ENCODE measurements around the gene FLNB.

FLNB gene

GRCh38 chr3:58135712-58136543 lies 127.7 kb downstream of the FLNB start:
- no peak for TF ChIP-seq SIN3A (IDR thresholded peaks at IDR 0.05; ENCODE audit: borderline replicate concordance, insufficient read depth, low read length)
- TF ChIP-seq TAF1 (IDR thresholded peaks at IDR 0.05; ENCODE audit: borderline replicate concordance, insufficient read depth, low read length): no peak
- TF ChIP-seq FOXP2 (optimal IDR thresholded peaks at IDR 0.05; ENCODE audit: borderline replicate concordance, extremely low read depth, extremely low read length, insufficient read depth): no peak
- no peak for TF ChIP-seq POLR2AphosphoS5 (IDR thresholded peaks at IDR 0.05; ENCODE audit: low read depth, low read length)
- no peak for TF ChIP-seq REST (IDR thresholded peaks at IDR 0.05; ENCODE audit: insufficient read depth in 1 of 2, low read depth in 2 of 2, low read length in 2 of 2)

DNA sequence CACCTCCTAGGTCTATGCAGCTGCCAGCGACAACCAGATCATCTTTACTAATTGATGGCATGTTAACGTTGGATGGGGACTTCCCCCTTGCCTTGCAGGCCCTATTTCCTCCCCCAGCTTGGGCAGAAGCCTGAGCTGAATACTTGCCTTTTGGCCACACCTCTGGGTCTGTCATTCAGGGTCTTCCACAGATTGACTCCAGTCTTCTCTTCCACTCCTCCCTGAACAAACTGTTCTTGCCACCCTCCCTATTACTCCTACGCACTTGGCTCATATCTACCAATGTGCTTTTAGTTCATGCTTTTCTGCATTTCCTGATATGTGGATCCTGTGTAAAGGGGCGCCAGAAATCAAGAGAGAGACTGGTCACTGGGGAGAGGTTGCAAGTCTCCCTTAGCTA lies 129.1 kb downstream of the FLNB start:
- TF ChIP-seq TAF1 (IDR thresholded peaks at IDR 0.05; ENCODE audit: borderline replicate concordance, insufficient read depth, low read length) (no peak), REST (IDR thresholded peaks at IDR 0.05; ENCODE audit: insufficient read depth in 1 of 2, low read depth in 2 of 2, low read length in 2 of 2) (no peak), POLR2AphosphoS5 (IDR thresholded peaks at IDR 0.05; ENCODE audit: low read depth, low read length) (no peak), FOXP2 (optimal IDR thresholded peaks at IDR 0.05; ENCODE audit: borderline replicate concordance, extremely low read depth, extremely low read length, insufficient read depth) (no peak), SIN3A (IDR thresholded peaks at IDR 0.05; ENCODE audit: borderline replicate concordance, insufficient read depth, low read length) (no peak)

DNA sequence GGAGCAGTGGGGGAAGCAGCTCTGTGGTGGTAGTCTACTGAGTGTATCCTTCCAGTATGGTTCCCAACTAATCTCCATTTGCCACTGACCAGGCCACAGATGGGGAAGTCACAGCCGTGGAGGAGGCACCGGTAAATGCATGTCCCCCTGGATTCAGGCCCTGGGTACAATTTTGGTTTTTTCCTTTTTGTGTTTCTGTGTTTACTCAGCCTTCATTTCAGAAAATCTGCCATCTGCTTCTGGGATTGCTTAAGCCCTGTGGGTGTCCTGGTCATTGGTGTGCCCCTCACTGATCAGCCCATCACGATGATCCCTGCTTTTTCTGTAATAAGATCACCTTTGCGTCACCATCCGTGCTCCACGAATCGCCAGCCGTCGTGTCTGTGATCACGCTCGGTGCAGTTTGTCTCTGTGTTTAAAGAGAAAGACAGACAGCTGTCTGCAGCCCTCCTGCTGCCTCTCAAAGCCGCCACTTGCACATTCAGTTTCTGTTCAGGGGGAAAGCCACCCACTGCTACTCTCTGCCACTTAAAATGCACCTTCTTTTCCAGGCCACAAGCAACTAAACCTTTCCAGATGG lies 133.6 kb downstream of the FLNB start:
- no peak for TF ChIP-seq FOXP2 (optimal IDR thresholded peaks at IDR 0.05; ENCODE audit: borderline replicate concordance, extremely low read depth, extremely low read length, insufficient read depth)
- no peak for TF ChIP-seq REST (IDR thresholded peaks at IDR 0.05; ENCODE audit: insufficient read depth in 1 of 2, low read depth in 2 of 2, low read length in 2 of 2)
- TF ChIP-seq SIN3A (IDR thresholded peaks at IDR 0.05; ENCODE audit: borderline replicate concordance, insufficient read depth, low read length): no peak
- TF ChIP-seq TAF1 (IDR thresholded peaks at IDR 0.05; ENCODE audit: borderline replicate concordance, insufficient read depth, low read length): no peak
- no peak for TF ChIP-seq POLR2AphosphoS5 (IDR thresholded peaks at IDR 0.05; ENCODE audit: low read depth, low read length)

GRCh38 chr3:58143417-58144055 lies 135.3 kb downstream of the FLNB start:
- TF ChIP-seq POLR2AphosphoS5 (IDR thresholded peaks at IDR 0.05; ENCODE audit: low read depth, low read length) (no peak), FOXP2 (optimal IDR thresholded peaks at IDR 0.05; ENCODE audit: borderline replicate concordance, extremely low read depth, extremely low read length, insufficient read depth) (no peak), SIN3A (IDR thresholded peaks at IDR 0.05; ENCODE audit: borderline replicate concordance, insufficient read depth, low read length) (no peak), REST (IDR thresholded peaks at IDR 0.05; ENCODE audit: insufficient read depth in 1 of 2, low read depth in 2 of 2, low read length in 2 of 2) (no peak), TAF1 (IDR thresholded peaks at IDR 0.05; ENCODE audit: borderline replicate concordance, insufficient read depth, low read length) (no peak)

Measured in PFSK-1 (cell line).